ENCODE data around the gene TNFSF12. TPM values are rescaled to one million over a fixed set of nuclear protein-coding genes. Genes with fewer than 3 reads are reported as not detected.
A peak's percentile ranks its signal among the peaks of the same experiment; 100 is the strongest.

Gene TNFSF12
- total and polyA plus RNA-seq, 9 of the 15 experiments (the other 6 are each of a cell fraction or from before 2014, with no cell fraction given): 0.03 to 0.95 (median 0.19) TPM; not detected in 3

- no peak for DNase-seq (ENCODE audit: extremely low read depth in 1 of 4, low spot score in 3 of 4)
- Histone ChIP-seq H2AFZ (ENCODE audit: low read depth, low read length) (0 out of 2 replicates have a peak overlapping the region, but pooled peaks have one; percentile 9), H4K20me1 (replicated peaks; ENCODE audit: control insufficient read depth, insufficient read depth, low read length) (peaks cover 30% of the 10 kb centered on the region), H3K4me2 (ENCODE audit: insufficient read depth, low read length) (peak overlapping the region; percentile 90), H3K36me3 (ENCODE audit: control insufficient read depth, insufficient read depth, low read length) (peaks cover 44% of the 10 kb centered on the region), H3K9ac (ENCODE audit: insufficient read depth in 1 of 2, low read depth in 2 of 2, low read length in 2 of 2) (peak overlapping the region; percentile 74 to 92), H3K9me3 (replicated peaks; ENCODE audit: control insufficient read depth, insufficient read depth, low read depth, low read length) (no peaks in the 10 kb centered on the region), H3K27me3 (ENCODE audit: control insufficient read depth in 2 of 2, insufficient read depth in 2 of 2, low read length in 2 of 2) (no peaks in the 10 kb centered on the region), H3K27ac (ENCODE audit: extremely low read depth, low read depth, low read length) (peak overlapping the region; percentile 81), H3K9me1 (ENCODE audit: control insufficient read depth, insufficient read depth, low read length) (peaks cover 5% of the 10 kb centered on the region), H3K79me2 (ENCODE audit: control insufficient read depth, insufficient read depth, low read length) (peaks cover 75% of the 10 kb centered on the region), H3K4me3 (peak overlapping the region; percentile 42), H3K4me1 (replicated peaks in 1 of 2; ENCODE audit: control insufficient read depth in 2 of 2, insufficient read depth in 2 of 2, low read length in 2 of 2) (peaks cover 50 to 52% of the 10 kb centered on the region in 2 experiments)
- intact Hi-C loops (cut with micrococcal nuclease) (loop anchor here (5.0 kb wide), 1 partner anchor 37 kb away; no protein-coding TSS in a partner anchor), in situ Hi-C loops (cut with MboI) (no loop called here)
- BruUV-seq (replicated peaks): no TSS peak
- ATAC-seq: 0 out of 3 replicates have a peak, but pooled peaks have one; percentile 1
- WGBS (ENCODE audit: insufficient coverage, low coverage, missing lambda C conversion rate): 15% methylated on average over 11 of the region's 12 CpGs
- ChIA-PET POLR2A (interaction anchor here (0.6 to 1.9 kb wide), 12 partner anchors 9 to 266 kb away, joined by 3 to 7 read pairs (median 4); partner anchors contain the start of genes ATP1B2, POLR2A, SOX15 and TP53), CTCF (ENCODE audit: low intra/inter-chr PET ratio) (no interaction called here)
- peak; percentile 23 for FAIRE-seq
- 0 out of 2 replicates have a peak, but pooled peaks have one; percentile 39 for TF ChIP-seq NFRKB (IDR thresholded peaks at IDR 0.05; ENCODE audit: low read depth)
- no peak for TF ChIP-seq XRCC4 (IDR thresholded peaks at IDR 0.05; ENCODE audit: extremely low read depth, insufficient read depth, insufficient read length)
- TF ChIP-seq SNAPC5 (CRISPR knock-in tag; IDR thresholded peaks at IDR 0.05): no peak
- no peak for TF ChIP-seq ZNF165 (CRISPR knock-in tag; IDR thresholded peaks at IDR 0.05; ENCODE audit: borderline replicate concordance)
- TF ChIP-seq ZNF224 (CRISPR knock-in tag; IDR thresholded peaks at IDR 0.05): no peak
- no peak for TF ChIP-seq TRIM28 (IDR thresholded peaks at IDR 0.05)
- no peak for TF ChIP-seq HNRNPH1 (optimal IDR thresholded peaks at IDR 0.05; ENCODE audit: low read depth, low read length)
- 0 out of 2 replicates have a peak, but pooled peaks have one; percentile 31 for TF ChIP-seq NKRF (IDR thresholded peaks at IDR 0.05; ENCODE audit: borderline replicate concordance)
- TF ChIP-seq SAFB2 (IDR thresholded peaks at IDR 0.05; ENCODE audit: borderline replicate concordance, low read depth, low read length, severe bottlenecking): no peak
- TF ChIP-seq PKNOX1 (IDR thresholded peaks at IDR 0.05): no peak; the same call in 1 of the 2 replicates
- TF ChIP-seq ZBTB8A (IDR thresholded peaks at IDR 0.05; ENCODE audit: partially characterized antibody): no peak
- TF ChIP-seq CHCHD3 (CRISPR knock-in tag; IDR thresholded peaks at IDR 0.05): no peak
- no peak for TF ChIP-seq SMAD3 (CRISPR knock-in tag; conservative IDR thresholded peaks at IDR 0.05)
- peak; percentile 15 for TF ChIP-seq KDM5B (IDR thresholded peaks at IDR 0.05; ENCODE audit: insufficient replicate concordance, low read depth, low read length)
- TF ChIP-seq PRMT5 (CRISPR knock-in tag; IDR thresholded peaks at IDR 0.05): no peak
- TF ChIP-seq THRAP3 (IDR thresholded peaks at IDR 0.05; ENCODE audit: borderline replicate concordance): no peak
- no peak for TF ChIP-seq ATF1 (CRISPR knock-in tag; IDR thresholded peaks at IDR 0.05)
- no peak; the same call in 1 of the 2 replicates for TF ChIP-seq ATF1 (tag; IDR thresholded peaks at IDR 0.05)
- no peak for TF ChIP-seq NUFIP1 (IDR thresholded peaks at IDR 0.05; ENCODE audit: partially characterized antibody)
- no peak for TF ChIP-seq ZNF707 (CRISPR knock-in tag; conservative IDR thresholded peaks at IDR 0.05)
- TF ChIP-seq POLR2G (IDR thresholded peaks at IDR 0.05; ENCODE audit: low read depth, low read length): peak; percentile 76
Observed at GRCh38 chr17:7579834-7580603, 31.2 kb downstream of the TNFSF12 start.
